HS-5 (cell line): ENCODE data around the gene PHYH.
"Not testable (repeated sequence)": the region's sequence is repeated elsewhere in the genome, so short reads cannot be mapped to it uniquely, and the experiment has no call there.

Source experiments
- DNase-seq: peaks from one replicate; pipeline ENCODE4 v3.0.0-alpha.2; 2012; ENCODE audit warnings: low read depth

PHYH gene

GRCh38 chr10:13271552-13272163 lies 28.2 kb downstream of the PHYH start:
- DNase-seq = no peak

GRCh38 chr10:13270877-13271551 lies 28.9 kb downstream of the PHYH start:
- peak; percentile 2 for DNase-seq

GRCh38 chr10:13268841-13269240 lies 31.0 kb downstream of the PHYH start:
- DNase-seq = no peak

GRCh38 chr10:13268310-13268709 lies 31.6 kb downstream of the PHYH start:
- no peak for DNase-seq

GRCh38 chr10:13263591-13263990 lies 36.3 kb downstream of the PHYH start:
- DNase-seq = no peak

GRCh38 chr10:13262433-13262832 lies 37.4 kb downstream of the PHYH start:
- DNase-seq = no peak

- no peak for DNase-seq
These were observed 42.2 kb downstream of the PHYH start for GRCh38 chr10:13257621-13258140.

- no peak for DNase-seq
These were observed 43.2 kb downstream of the PHYH start for GRCh38 chr10:13256627-13257026.

- no peak for DNase-seq
These were observed 46.1 kb downstream of the PHYH start for GRCh38 chr10:13253726-13254125.

- DNase-seq = no peak
These were observed 52.1 kb downstream of the PHYH start for GRCh38 chr10:13247784-13248183.

- no peak for DNase-seq
These were observed 52.6 kb downstream of the PHYH start for GRCh38 chr10:13247246-13247645.

- DNase-seq = not testable (repeated sequence)
These were observed 57.6 kb downstream of the PHYH start for GRCh38 chr10:13242260-13242659.

GRCh38 chr10:13241613-13242012 lies 58.3 kb downstream of the PHYH start:
- DNase-seq = no peak

- no peak for DNase-seq
These were observed 59.9 kb downstream of the PHYH start for GRCh38 chr10:13239923-13240322.

- DNase-seq = no peak
These were observed 61.4 kb downstream of the PHYH start for GRCh38 chr10:13238271-13239077.

GRCh38 chr10:13236638-13237037 lies 63.2 kb downstream of the PHYH start:
- DNase-seq = no peak

- DNase-seq = not testable (repeated sequence)
These were observed 65.1 kb downstream of the PHYH start for GRCh38 chr10:13234736-13235135.

- DNase-seq = no peak
These were observed 65.7 kb downstream of the PHYH start, which contains the start of gene UCMA for GRCh38 chr10:13234172-13234571. TSS of gene UCMA (minus strand) at chr10:13234374. CDS start at chr10:13234258, 116 bp downstream.

- no peak for DNase-seq
These were observed 66.5 kb downstream of the PHYH start for GRCh38 chr10:13233358-13233757.

- no peak for DNase-seq
These were observed 68.1 kb downstream of the PHYH start for GRCh38 chr10:13231808-13232207.

- no peak for DNase-seq
These were observed 68.7 kb downstream of the PHYH start for GRCh38 chr10:13231190-13231589.
